Measurements from ENCODE around the gene RFLNA. TPM values are rescaled to one million over a fixed set of nuclear protein-coding genes. Genes with fewer than 3 reads are reported as not detected.

The RFLNA gene
- total RNA-seq, 1 donor from 2014 or later, result 20.8 TPM

DNA sequence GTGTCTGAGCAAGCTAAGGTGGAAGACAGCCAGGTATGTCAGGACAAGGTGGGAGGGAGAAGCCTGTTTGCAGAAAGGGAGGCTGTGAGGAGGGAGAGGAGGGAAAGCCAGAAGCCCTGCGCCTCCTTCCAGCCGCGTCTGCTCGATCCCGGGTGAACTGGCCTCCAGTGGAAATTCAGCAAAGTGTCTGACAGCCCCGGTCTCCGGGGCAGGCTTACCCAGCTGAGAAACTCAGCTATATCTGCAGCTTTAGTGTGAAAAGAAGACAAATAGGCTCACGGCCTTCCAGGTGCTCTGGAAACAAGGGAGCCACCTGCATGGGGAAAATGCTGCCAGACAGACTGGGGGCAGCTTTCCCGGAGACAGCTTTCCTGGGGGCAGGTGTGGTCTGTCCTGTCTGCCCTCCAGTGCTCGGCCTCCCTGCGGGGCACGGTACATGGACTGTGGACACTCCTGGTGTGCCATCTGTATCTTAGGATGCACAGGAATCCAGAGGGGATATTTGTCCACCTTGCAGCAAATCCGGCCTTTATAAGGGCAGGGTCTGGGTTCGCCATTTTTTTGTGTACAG, 6.3 kb downstream of the RFLNA start:
- no peak overlapping the region for H3K4me3 Mint-ChIP-seq (ENCODE audit: low read depth)
- H3K4me1 Mint-ChIP-seq (ENCODE audit: low read depth), result peaks cover 14% of the 10 kb centered on the region
- H3K9me3 Mint-ChIP-seq (ENCODE audit: low read depth), result no peaks in the 10 kb centered on the region
- no peak overlapping the region for H3K27ac Mint-ChIP-seq
- peaks cover 5% of the 10 kb centered on the region for H3K36me3 Mint-ChIP-seq (ENCODE audit: insufficient read depth)
- H3K27me3 Mint-ChIP-seq, result peaks cover 13% of the 10 kb centered on the region
- no peak for TF ChIP-seq CTCF (IDR thresholded peaks at IDR 0.05; ENCODE audit: unreplicated experiment)
- DNase-seq (ENCODE audit: low spot score, unreplicated experiment), result no peak

DNA sequence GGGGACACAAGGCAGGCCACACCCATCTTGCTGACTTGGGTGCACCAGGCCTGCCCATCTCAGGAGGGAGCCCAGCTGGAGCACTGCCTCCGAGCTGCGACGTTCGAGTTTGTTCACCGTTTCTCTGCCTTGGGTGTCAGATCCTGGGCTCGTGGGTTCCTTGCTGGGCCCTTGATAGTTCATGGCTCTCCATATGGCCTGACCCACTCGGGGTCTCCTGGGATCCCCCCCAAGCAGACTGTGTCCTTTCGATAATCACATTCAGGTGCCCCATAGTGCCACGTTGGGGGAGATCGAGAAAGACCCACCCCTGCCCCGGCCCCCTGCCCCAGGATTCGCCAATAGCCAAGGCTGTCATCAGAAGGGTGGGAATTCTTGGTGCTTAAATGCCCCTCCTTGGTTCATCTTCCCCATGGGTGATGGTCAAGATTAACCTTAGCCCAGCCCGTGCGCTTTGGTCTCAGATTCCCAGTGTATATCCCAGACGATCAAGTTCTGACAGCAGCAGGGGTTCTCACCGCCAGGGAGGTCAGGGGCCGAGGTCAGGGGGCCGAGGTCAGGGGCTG, 7.4 kb downstream of the RFLNA start:
- Mint-ChIP-seq H3K27ac (no peak overlapping the region), H3K4me3 (ENCODE audit: low read depth) (no peak overlapping the region), H3K4me1 (ENCODE audit: low read depth) (peaks cover 3% of the 10 kb centered on the region), H3K9me3 (ENCODE audit: low read depth) (no peaks in the 10 kb centered on the region), H3K27me3 (peaks cover 7% of the 10 kb centered on the region), H3K36me3 (ENCODE audit: insufficient read depth) (peaks cover 5% of the 10 kb centered on the region)
- no peak for TF ChIP-seq CTCF (IDR thresholded peaks at IDR 0.05; ENCODE audit: unreplicated experiment)
- no peak for DNase-seq (ENCODE audit: low spot score, unreplicated experiment)

GRCh38 chr12:124302807-124303578, 8.1 kb downstream of the RFLNA start:
- H3K36me3 Mint-ChIP-seq (ENCODE audit: insufficient read depth), result peaks cover 5% of the 10 kb centered on the region
- no peak overlapping the region for H3K4me3 Mint-ChIP-seq (ENCODE audit: low read depth)
- H3K4me1 Mint-ChIP-seq (ENCODE audit: low read depth), result peaks cover 1% of the 10 kb centered on the region
- no peak for DNase-seq (ENCODE audit: low spot score, unreplicated experiment)
- no peak for TF ChIP-seq CTCF (IDR thresholded peaks at IDR 0.05; ENCODE audit: unreplicated experiment)
- H3K27ac Mint-ChIP-seq, result no peak overlapping the region
- no peaks in the 10 kb centered on the region for H3K9me3 Mint-ChIP-seq (ENCODE audit: low read depth)
- H3K27me3 Mint-ChIP-seq, result peaks cover 6% of the 10 kb centered on the region

GRCh38 chr12:124303579-124304313, 8.9 kb downstream of the RFLNA start:
- H3K27ac Mint-ChIP-seq, result no peak overlapping the region
- peaks cover 1% of the 10 kb centered on the region for H3K4me1 Mint-ChIP-seq (ENCODE audit: low read depth)
- no peak for TF ChIP-seq CTCF (IDR thresholded peaks at IDR 0.05; ENCODE audit: unreplicated experiment)
- H3K9me3 Mint-ChIP-seq (ENCODE audit: low read depth), result no peaks in the 10 kb centered on the region
- H3K4me3 Mint-ChIP-seq (ENCODE audit: low read depth), result no peak overlapping the region
- H3K36me3 Mint-ChIP-seq (ENCODE audit: insufficient read depth), result peaks cover 5% of the 10 kb centered on the region
- H3K27me3 Mint-ChIP-seq, result peaks cover 6% of the 10 kb centered on the region
- DNase-seq (ENCODE audit: low spot score, unreplicated experiment), result no peak

DNA sequence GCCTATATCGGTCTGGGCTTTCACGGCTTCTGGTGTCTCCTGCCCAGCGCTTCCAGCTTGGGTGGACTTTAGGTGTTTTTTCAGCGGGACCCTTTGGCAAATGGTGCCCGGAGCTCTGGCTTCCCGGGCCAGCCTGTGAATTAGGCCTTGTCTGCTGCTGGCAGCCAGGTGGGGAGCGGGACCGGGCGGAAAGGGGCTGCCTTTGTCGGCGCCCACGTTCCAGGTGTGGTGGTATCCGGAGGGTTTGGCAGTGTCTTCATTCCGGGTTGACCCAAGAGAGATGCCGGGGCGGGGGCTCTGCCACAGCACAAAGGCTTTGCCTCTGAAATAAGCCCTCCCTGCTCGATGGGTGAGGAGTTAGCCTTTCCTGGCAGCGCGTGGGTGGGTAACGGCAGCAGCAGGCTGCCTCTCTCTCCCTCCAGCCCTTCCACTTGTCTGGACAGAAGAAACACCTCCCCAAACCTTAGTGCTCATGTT, 9.5 kb downstream of the RFLNA start:
- Mint-ChIP-seq H3K27me3 (peaks cover 6% of the 10 kb centered on the region), H3K4me3 (ENCODE audit: low read depth) (no peak overlapping the region), H3K36me3 (ENCODE audit: insufficient read depth) (peaks cover 5% of the 10 kb centered on the region), H3K27ac (no peak overlapping the region), H3K9me3 (ENCODE audit: low read depth) (no peaks in the 10 kb centered on the region), H3K4me1 (ENCODE audit: low read depth) (peaks cover 1% of the 10 kb centered on the region)
- no peak for DNase-seq (ENCODE audit: low spot score, unreplicated experiment)
- no peak for TF ChIP-seq CTCF (IDR thresholded peaks at IDR 0.05; ENCODE audit: unreplicated experiment)
